GM18861 (cell line): ENCODE measurements around the gene CRLF3.
A peak's percentile ranks its signal among the peaks of the same experiment; 100 is the strongest.
"Not testable (repeated sequence)": the region's sequence is repeated elsewhere in the genome, so short reads cannot be mapped to it uniquely, and the experiment has no call there.

Experiments used
- ATAC-seq: cut with Tn5 transposase; IDR thresholded peaks from one replicate; pipeline ENCODE4 v1.9.1; 2021; ENCODE audit not compliant: unreplicated experiment

CRLF3 gene

DNA sequence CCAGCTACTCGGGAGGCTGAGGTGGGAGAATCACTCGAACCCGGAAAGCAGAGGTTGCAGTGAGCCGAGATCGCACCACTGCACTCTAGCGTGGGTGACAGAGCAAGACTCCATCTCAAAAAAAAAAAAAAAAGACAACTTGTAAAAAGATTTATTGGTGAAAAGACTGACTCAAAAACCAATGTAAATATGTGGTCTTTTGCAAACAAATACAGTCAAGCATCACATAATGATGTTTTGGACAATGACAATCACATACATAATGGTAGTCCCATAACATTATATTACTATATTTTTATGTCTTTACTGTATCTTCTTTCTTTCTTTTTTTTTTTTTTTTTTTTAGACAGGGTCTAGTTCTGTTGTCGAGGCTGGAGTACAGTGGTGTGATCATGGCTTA, 8.3 kb downstream of the CRLF3 start:
- ATAC-seq: no peak

DNA sequence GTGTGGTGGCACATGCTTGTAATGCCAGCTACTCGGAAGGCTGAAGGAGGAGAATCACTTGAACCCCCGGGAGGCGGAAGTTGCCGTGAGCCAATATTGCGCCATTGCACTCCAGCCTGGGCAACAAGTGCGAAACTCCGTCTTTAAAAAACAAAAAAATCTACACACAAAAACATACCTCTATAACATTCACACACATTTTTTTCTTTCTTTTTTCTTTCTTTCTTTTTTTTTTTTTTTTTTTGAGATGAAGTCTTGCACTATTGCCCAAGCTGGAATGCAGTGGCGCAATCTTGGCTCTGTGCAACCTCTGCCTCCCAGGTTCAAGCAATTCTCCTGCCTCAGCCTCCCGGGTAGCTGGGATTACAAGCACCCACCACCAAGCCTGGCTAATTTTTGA, 9.6 kb downstream of the CRLF3 start:
- not testable (repeated sequence) for ATAC-seq

DNA sequence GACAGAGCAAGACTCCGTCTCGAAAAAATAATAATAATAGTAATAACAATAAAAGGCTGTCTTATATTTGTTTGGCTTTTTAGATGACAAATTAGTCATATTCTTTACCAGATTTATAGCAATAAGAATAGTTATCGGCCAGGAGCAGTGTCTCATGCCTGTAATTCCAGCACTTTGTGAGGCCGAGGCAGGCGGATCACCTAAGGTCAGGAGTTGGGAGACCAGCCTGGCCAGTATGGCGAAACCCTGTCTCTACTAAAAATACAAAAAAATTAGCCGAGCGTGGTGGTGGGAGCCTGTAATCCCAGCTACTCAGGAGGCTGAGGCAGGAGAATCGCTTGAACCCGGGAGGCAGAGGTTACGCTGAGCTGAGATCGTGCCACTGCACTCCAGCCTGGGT, 10.3 kb downstream of the CRLF3 start:
- ATAC-seq: not testable (repeated sequence)

GRCh38 chr17:30812218-30813177, 12.0 kb downstream of the CRLF3 start:
- ATAC-seq: no peak

- ATAC-seq: no peak
Measured at GRCh38 chr17:30809867-30810266, 14.6 kb downstream of the CRLF3 start.

GRCh38 chr17:30808785-30809286, 15.7 kb downstream of the CRLF3 start:
- ATAC-seq: peak; percentile 65

- no peak for ATAC-seq
Measured at GRCh38 chr17:30807896-30808295, 16.6 kb downstream of the CRLF3 start.

- ATAC-seq: no peak
Measured at GRCh38 chr17:30805944-30806456, 18.5 kb downstream of the CRLF3 start.

- no peak for ATAC-seq
Measured at GRCh38 chr17:30801671-30802070, 22.8 kb downstream of the CRLF3 start.

GRCh38 chr17:30796016-30796415, 28.5 kb downstream of the CRLF3 start:
- no peak for ATAC-seq

DNA sequence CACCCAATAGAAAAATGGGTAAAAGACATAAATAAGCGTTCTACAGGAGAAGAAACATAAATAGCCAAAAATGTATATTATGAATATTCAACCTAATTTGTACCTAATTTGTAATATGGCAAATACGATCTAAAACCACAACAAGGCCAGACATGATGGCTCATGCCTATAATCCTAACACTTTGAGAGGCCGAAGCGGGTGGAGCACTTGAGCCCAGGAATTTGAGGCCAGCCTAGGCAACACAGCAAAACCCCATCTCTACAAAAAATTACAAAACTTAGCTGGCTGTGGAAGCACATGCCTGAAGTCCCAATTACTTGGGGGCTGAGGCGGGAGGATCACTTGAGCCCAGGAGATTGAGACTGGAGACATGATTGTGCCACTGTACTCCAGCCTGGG, 30.1 kb downstream of the CRLF3 start:
- no peak for ATAC-seq

DNA sequence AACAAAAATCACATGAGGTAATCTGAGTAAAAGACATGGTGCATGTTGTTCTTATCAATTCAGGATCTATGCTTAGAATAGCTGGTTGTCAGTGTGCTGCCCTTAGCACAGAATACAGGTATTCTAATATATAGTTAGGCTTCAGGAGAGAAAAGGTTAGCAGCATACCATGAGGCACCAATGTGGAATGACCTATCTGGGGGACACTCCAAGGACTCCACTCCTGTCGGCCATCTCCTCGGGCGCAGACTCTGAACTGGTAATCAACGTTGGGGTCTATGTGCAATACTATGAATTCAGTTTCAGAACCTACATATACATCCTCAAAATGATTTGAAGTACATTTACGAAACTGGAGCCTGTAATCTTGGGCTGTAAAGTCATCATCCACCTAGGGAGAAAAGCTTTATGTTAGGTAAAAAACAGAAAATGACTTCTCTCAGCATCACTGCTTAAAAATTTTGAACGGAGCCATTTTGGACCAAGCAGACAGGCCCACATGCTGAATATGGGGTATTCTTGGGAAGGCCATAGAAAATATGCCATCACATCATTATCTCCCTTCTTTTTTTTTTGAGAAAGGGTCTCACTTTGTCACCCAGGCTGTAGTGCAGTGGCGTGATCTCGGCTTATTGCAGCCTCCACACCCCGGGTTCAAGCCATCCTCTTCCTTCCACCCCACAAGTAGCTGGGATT, 31.1 kb downstream of the CRLF3 start:
- no peak for ATAC-seq

- ATAC-seq: no peak
Measured at GRCh38 chr17:30790279-30790678, 34.2 kb downstream of the CRLF3 start.

DNA sequence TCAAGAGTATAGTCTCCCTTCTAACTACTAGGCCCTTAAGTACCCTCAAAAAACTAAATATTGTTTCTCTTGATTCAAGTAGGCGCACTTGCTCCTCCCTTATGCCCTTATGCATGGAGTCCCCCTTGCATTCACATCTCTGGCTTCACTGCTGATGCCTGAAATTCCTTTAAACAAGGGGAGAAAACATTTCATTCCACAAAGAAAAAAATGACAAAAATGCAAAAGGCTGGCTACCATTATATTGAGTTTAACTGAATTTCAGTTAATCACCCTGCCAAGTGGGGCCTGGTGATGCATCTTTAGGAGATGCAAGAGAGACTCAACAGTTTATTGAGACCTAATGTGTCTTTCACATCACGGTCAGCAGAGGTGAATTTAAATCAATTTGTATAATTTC, 35.6 kb downstream of the CRLF3 start:
- no peak for ATAC-seq

DNA sequence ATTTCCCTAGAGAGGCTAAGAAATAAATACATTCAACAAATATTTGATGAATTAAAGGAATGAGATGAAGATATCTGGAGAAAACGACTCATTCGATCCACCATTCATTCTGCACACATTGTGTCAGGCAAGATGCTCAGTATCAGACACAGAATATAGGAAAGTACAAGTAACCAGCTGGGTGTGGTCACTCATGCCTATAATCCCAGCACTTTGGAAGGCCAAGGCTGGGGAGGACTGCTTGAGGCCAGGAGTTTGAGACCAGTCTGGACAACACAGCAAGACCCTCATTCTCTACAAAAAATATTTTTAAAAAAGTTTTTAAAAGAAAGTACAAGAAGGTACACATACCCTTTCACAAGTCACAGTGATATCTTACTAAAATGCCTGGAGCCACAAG, 42.3 kb downstream of the CRLF3 start:
- no peak for ATAC-seq

DNA sequence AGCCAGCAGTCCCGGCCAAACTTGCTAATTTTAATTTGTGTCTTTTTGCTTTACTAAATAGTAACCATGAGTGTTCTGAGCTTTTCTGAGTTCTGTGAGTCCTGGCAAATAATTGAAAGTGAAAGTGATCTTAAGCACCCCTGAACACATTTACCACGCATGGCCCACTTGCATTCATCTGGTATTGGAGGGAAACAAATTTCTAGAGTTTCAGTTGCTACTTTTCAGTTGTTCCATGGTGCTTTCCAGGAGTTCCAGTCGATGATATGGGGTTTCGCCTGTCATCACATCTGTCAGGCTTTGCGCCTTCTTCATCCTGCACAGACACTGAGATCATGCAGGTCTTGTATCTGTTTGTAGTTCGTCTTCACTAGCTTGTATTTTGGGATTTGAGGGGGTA, 44.1 kb downstream of the CRLF3 start:
- no peak for ATAC-seq

- ATAC-seq: not testable (repeated sequence)
Measured at GRCh38 chr17:30768771-30769170, 55.7 kb downstream of the CRLF3 start.

- not testable (repeated sequence) for ATAC-seq
Measured at GRCh38 chr17:30767641-30768404, 56.7 kb downstream of the CRLF3 start.

DNA sequence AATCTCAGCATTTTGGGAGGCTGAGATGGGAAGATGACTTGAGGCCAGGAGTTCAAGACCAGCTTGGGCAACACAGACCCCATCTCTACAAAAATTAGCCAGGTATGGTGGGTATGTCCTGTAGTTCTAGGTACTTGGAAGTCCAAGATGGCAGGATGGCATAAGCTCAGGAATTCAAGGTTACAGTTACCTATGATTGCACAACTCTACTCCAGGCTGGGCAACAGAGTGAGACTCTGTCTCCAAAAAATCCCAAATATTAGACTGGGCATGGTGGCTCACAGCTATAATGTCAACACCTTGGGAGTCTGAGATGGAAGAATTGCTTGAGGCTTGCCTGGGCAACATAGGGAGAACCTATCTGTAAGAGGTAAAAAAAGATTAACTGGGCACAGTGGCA, 63.4 kb downstream of the CRLF3 start:
- ATAC-seq: no peak

DNA sequence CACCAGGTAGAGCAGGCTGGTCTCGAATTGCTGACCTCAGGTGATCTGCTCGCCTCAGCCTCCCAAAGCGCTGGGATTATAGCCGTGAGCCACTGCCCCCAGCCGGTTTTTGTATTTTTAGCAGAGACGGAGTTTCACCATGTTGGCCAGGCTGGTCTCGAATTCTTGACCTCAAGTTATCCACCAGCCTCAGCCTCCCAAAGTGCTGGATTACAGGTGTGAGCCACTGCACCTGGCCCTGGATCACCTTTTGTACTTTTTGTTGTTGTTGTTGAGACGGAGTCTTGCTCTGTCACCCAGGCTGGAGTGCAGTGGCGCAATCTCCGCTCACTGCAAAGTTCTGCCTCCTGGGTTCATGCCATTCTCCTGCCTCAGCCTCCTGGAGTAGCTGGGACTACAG, 71.2 kb downstream of the CRLF3 start:
- ATAC-seq: not testable (repeated sequence)

- not testable (repeated sequence) for ATAC-seq
Measured at GRCh38 chr17:30750982-30751381, 73.5 kb downstream of the CRLF3 start.
